Sigmoid colon (tissue), 7 donors: ENCODE measurements around the gene RBM17. TPM values are rescaled to one million over a fixed set of nuclear protein-coding genes. Genes with fewer than 3 reads are reported as not detected.

Source experiments
- DNase-seq: peaks from one replicate; pipeline ENCODE4 v3.0.0-alpha.2; 2019
- H3K27ac ChIP-seq, 4 donors: fragments of 200-600 bp; sonication (generic); one replicate each; pipeline ENCODE4 v1.5.1; 2016 to 2019; ENCODE audit warnings: mild to moderate bottlenecking in 1 of 4
- H3K27me3 ChIP-seq, 3 donors: fragments of 200-600 bp; sonication (generic); one replicate each; pipeline ENCODE4 v1.5.1; 2019; ENCODE audit warnings: mild to moderate bottlenecking in 1 of 3
- H3K36me3 ChIP-seq, 4 donors: fragments of 200-600 bp; sonication (generic); one replicate each; pipeline ENCODE4 v1.5.1; 2016 to 2019
- H3K4me1 ChIP-seq, 4 donors: fragments of 200-600 bp; sonication (generic); one replicate each; pipeline ENCODE4 v1.5.1; 2017 to 2019
- H3K4me3 ChIP-seq, 4 donors: fragments of 200-600 bp; sonication (generic); one replicate each; pipeline ENCODE4 v1.5.1; 2017 to 2019; ENCODE audit warnings: mild to moderate bottlenecking in 2 of 4, moderate library complexity in 1 of 4
- H3K9me3 ChIP-seq, 4 donors: fragments of 200-600 bp in 3 of 4; sonication (generic) in 3 of 4; one replicate each; pipeline versions ENCODE4 v1.5.1 to v1.6.1; 2013 to 2019
- CTCF ChIP-seq, 4 experiments: fragments of 450-650 bp in 3 of 4; fragments of 200-600 bp in 1 of 4; IDR thresholded peaks; one replicate each; pipeline ENCODE4 v1.5.1; 2016 to 2019; ENCODE audit warnings: antibody characterized with exemption in 4 of 4, mild to moderate bottlenecking in 3 of 4, moderate library complexity in 2 of 4
- EP300 ChIP-seq, 4 donors: sonication (generic); formaldehyde crosslinking; IDR thresholded peaks; one replicate each; pipeline ENCODE4 v1.6.1; 2017; ENCODE audit warnings: antibody characterized with exemption in 4 of 4
- POLR2A ChIP-seq, 2 donors: fragments of 450-650 bp; IDR thresholded peaks; one replicate each; pipeline ENCODE4 v1.6.1; 2016; ENCODE audit warnings: antibody characterized with exemption in 2 of 2, mild to moderate bottlenecking in 2 of 2, moderate library complexity in 2 of 2
- POLR2AphosphoS5 ChIP-seq, 4 donors: sonication (generic); formaldehyde crosslinking; IDR thresholded peaks; one replicate each; pipeline ENCODE4 v1.6.1; 2017; ENCODE audit warnings: antibody characterized with exemption in 4 of 4
- WGBS, 2 donors: extraction: QIAGEN DNeasy Blood & Tissue Kit; methylation state at CpG; one replicate each; pipeline ENCODE4 v1.1.7; 2013; 5-methylcytosine and 5-hydroxymethylcytosine counted together
- intact Hi-C: fragments of 100-400 bp; cut with DNase I; formaldehyde crosslinking; loops from one replicate; pipeline ENCODE4 v1.15.1; 2023
- polyA plus RNA-seq, 3 donors: library from polyadenylated mRNA; stranded (reverse); fragments of 200-250 nt; gene quantifications; one replicate each; pipeline ENCODE4 v1.2.3, GENCODE V29; 2013
- total RNA-seq, 4 donors: library from RNA; depleted of rRNA; stranded (reverse); fragments of >200 nt; gene quantifications; one replicate each; pipeline ENCODE4 v1.1.0, GENCODE V29; 2016
- donor health status: healthy with polysubstance abuse.
- donor health status: Bipolar disorder and iron deficiency.
- donor health status: healthy.

Gene RBM17
- total and polyA plus RNA-seq, 7 donors = 32.8 to 74.2 (median 52.4) TPM

DNA sequence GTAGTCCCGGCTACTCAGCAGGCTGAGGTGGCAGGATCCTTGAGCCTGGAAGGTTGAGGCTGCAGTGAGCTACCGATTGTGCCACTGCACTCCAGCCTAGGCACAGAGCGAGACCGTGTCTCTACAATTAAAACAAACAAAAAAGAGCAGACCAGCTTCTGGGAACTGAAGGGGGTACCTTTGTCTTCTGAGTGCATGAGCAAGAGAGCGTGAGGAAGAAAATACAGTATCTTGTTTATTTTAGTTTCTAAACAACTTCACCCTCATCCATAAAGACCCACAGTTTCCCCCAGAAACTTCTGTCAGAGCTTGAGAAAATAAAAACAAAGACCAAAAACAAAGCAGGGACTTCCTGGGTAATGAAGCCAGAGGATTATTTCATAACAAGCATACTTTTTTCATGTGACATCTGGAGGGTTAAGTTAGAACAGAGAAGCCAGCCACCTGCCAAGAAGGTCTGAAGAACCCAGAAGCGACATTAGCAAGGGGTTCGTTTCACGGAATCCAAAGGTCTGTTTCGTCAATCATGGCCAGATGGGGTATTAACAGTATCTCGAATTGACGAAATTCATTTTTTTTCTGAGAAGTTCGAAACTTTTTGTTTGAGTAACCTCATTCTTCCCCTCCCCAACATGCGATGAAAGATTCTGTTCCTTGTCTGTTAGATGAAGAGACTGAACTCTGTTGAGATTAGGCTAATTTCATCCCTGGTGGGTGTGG, 16.5 kb upstream of the RBM17 start:
- no peak for DNase-seq
- no peaks in the 10 kb centered on the region for H3K36me3 ChIP-seq
- H3K4me1 ChIP-seq = no peaks in the 10 kb centered on the region
- intact Hi-C loops = no loop called here
- no peaks in the 10 kb centered on the region for H3K9me3 ChIP-seq
- TF ChIP-seq CTCF (IDR thresholded peaks at IDR 0.05) (no peak), POLR2A (IDR thresholded peaks at IDR 0.05) (no peak), EP300 (IDR thresholded peaks at IDR 0.05) (no peak), POLR2AphosphoS5 (IDR thresholded peaks at IDR 0.05) (no peak)
- 58 to 79% methylated on average over 13 of the region's 13 CpGs for WGBS, 2 donors
- H3K4me3 ChIP-seq = no peak overlapping the region
- peak overlapping the region in 1 of 4 donors; percentile 23 for H3K27ac ChIP-seq
- peaks cover 0 to 2% (median 0%) of the 10 kb centered on the region in 3 donors for H3K27me3 ChIP-seq

- no peak for TF ChIP-seq POLR2A (IDR thresholded peaks at IDR 0.05)
- TF ChIP-seq EP300 (IDR thresholded peaks at IDR 0.05) = no peak
- TF ChIP-seq CTCF (IDR thresholded peaks at IDR 0.05) = no peak
- TF ChIP-seq POLR2AphosphoS5 (IDR thresholded peaks at IDR 0.05) = no peak
- no peak for DNase-seq
- Histone ChIP-seq H3K27ac (no peak overlapping the region), H3K9me3 (no peaks in the 10 kb centered on the region), H3K4me1 (no peaks in the 10 kb centered on the region), H3K4me3 (no peak overlapping the region), H3K36me3 (no peaks in the 10 kb centered on the region), H3K27me3 (peaks cover 0 to 4% (median 0%) of the 10 kb centered on the region in 3 donors)
- WGBS, 2 donors = 75 to 83% methylated on average over 17 of the region's 17 CpGs
- intact Hi-C loops = no loop called here
Measured at GRCh38 chr10:6074489-6075301, 14.1 kb upstream of the RBM17 start.

- TF ChIP-seq POLR2AphosphoS5 (IDR thresholded peaks at IDR 0.05) (no peak), POLR2A (IDR thresholded peaks at IDR 0.05) (no peak), EP300 (IDR thresholded peaks at IDR 0.05) (no peak), CTCF (IDR thresholded peaks at IDR 0.05) (no peak)
- intact Hi-C loops = no loop called here
Measured at GRCh38 chr10:6077071-6077675, 11.7 kb upstream of the RBM17 start.

DNA sequence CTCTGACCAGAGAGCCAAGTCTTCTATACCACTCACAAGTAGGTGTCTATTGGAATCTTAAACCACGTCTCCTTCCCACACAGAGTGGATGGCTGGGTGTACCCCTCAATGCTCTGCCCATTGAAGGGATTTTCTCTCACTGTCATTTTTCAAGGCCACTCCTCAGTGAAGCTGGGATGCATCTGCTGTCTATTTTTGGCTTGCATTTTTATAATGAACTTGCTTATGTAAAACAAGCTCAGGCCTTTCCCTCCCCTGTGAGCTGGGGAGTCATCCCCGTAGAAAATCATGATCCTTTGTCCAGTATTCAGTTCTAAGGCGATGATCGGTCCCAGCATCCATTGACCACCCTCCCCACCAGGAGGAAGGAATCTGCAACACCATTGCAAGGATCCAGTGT, 9.8 kb upstream of the RBM17 start:
- H3K36me3 ChIP-seq = no peaks in the 10 kb centered on the region
- H3K9me3 ChIP-seq = no peaks in the 10 kb centered on the region
- H3K27me3 ChIP-seq = peaks cover 0 to 4% (median 0%) of the 10 kb centered on the region in 3 donors
- WGBS, 2 donors = 82 to 94% methylated on average over 4 of the region's 4 CpGs
- intact Hi-C loops = no loop called here
- peak; percentile 27 for DNase-seq
- H3K4me1 ChIP-seq = peaks cover 0 to 6% (median 2%) of the 10 kb centered on the region in 4 donors
- TF ChIP-seq CTCF (IDR thresholded peaks at IDR 0.05) = no peak
- TF ChIP-seq EP300 (IDR thresholded peaks at IDR 0.05) = no peak
- TF ChIP-seq POLR2AphosphoS5 (IDR thresholded peaks at IDR 0.05) = no peak
- no peak for TF ChIP-seq POLR2A (IDR thresholded peaks at IDR 0.05)
- no peak overlapping the region for H3K4me3 ChIP-seq
- H3K27ac ChIP-seq = no peak overlapping the region

More at GRCh38 chr10:6077071-6077675, 11.7 kb upstream of the RBM17 start:
- Histone ChIP-seq H3K4me3 (no peak overlapping the region), H3K9me3 (no peaks in the 10 kb centered on the region), H3K27ac (no peak overlapping the region), H3K27me3 (peaks cover 0 to 4% (median 0%) of the 10 kb centered on the region in 3 donors), H3K4me1 (no peaks in the 10 kb centered on the region), H3K36me3 (no peaks in the 10 kb centered on the region)
- no peak for DNase-seq
- 86 to 93% methylated on average over 12 of the region's 12 CpGs for WGBS, 2 donors
